ENCODE measurements around the gene WASF1. TPM values are rescaled to one million over a fixed set of nuclear protein-coding genes. Genes with fewer than 3 reads are reported as not detected.

WASF1 gene
- total and polyA plus RNA-seq, 2 donors (not counting 3 experiments of a cell fraction or from before 2014, with no cell fraction given) = 20.9 to 27.5 TPM

- Histone ChIP-seq H2AFZ (ENCODE audit: low read depth, low read length) (no peak overlapping the region), H3K4me2 (ENCODE audit: insufficient read depth, low read length) (no peak overlapping the region), H3K4me3 (replicated peaks in 1 of 3; ENCODE audit: insufficient read depth in 1 of 3, low read depth in 1 of 3, low read length in 3 of 3) (no peak overlapping the region), H3K27me3 (ENCODE audit: control insufficient read depth in 2 of 2, insufficient read depth in 2 of 2, low read length in 2 of 2) (no peaks in the 10 kb centered on the region), H3K9me1 (replicated peaks; ENCODE audit: control insufficient read depth, extremely low read depth, insufficient read depth, low read length) (no peaks in the 10 kb centered on the region), H4K20me1 (replicated peaks; ENCODE audit: control insufficient read depth, extremely low read depth, insufficient read depth, low read length) (no peaks in the 10 kb centered on the region), H3K79me2 (ENCODE audit: control insufficient read depth, insufficient read depth, low read length) (no peaks in the 10 kb centered on the region), H3K27ac (ENCODE audit: insufficient read depth, low read depth, low read length) (no peak overlapping the region), H3K4me1 (ENCODE audit: control insufficient read depth, extremely low read depth, insufficient read depth, low read length) (no peaks in the 10 kb centered on the region), H3K9ac (replicated peaks; ENCODE audit: extremely low read depth, insufficient read depth, low read length) (no peak overlapping the region), H3K9me3 (replicated peaks; ENCODE audit: control insufficient read depth, insufficient read depth, low read length) (no peaks in the 10 kb centered on the region), H3K36me3 (ENCODE audit: control insufficient read depth in 2 of 2, extremely low read depth in 1 of 2, insufficient read depth in 2 of 2, low read length in 2 of 2) (peaks cover 12 to 19% of the 10 kb centered on the region in 2 experiments)
- ChIA-PET POLR2A (no interaction called here), CTCF (interaction anchor here (1.4 kb wide), 1 partner anchor 36 kb away, joined by 4 read pairs; no protein-coding TSS in a partner anchor)
- TF ChIP-seq FOS (IDR thresholded peaks at IDR 0.05; ENCODE audit: borderline replicate concordance, insufficient read depth, low read length) (no peak), CTCF (IDR thresholded peaks at IDR 0.05; ENCODE audit: extremely low read depth in 1 of 2, insufficient read depth in 1 of 2, low read depth in 1 of 2, low read length in 2 of 2) (no peak), POLR2A (IDR thresholded peaks at IDR 0.05; ENCODE audit: low read depth, low read length) (no peak), POLR2AphosphoS5 (IDR thresholded peaks at IDR 0.05; ENCODE audit: insufficient read depth, low read depth, low read length) (no peak), GATA2 (IDR thresholded peaks at IDR 0.05; ENCODE audit: insufficient read depth, insufficient read length, low read depth, low read length) (no peak), MYC (IDR thresholded peaks at IDR 0.05; ENCODE audit: low read depth, low read length) (no peak), JUN (IDR thresholded peaks at IDR 0.05; ENCODE audit: borderline replicate concordance, insufficient read depth, insufficient read length, low read depth) (no peak), EZH2 (IDR thresholded peaks at IDR 0.05; ENCODE audit: borderline replicate concordance, low read depth, low read length, severe bottlenecking) (no peak)
- TF ChIP-seq, protein P1, sequence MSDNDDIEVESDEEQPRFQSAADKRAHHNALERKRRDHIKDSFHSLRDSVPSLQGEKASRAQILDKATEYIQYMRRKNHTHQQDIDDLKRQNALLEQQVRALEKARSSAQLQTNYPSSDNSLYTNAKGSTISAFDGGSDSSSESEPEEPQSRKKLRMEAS (IDR thresholded peaks at IDR 0.05; ENCODE audit: insufficient read depth, insufficient read length) = no peak
- no TSS peak for BruUV-seq (replicated peaks)
- dilution Hi-C loops (cut with MboI; ENCODE audit: extremely low pct_ligation_motif_present, low sequenced_read_pairs) = no loop called here
- DNase-seq (ENCODE audit: low read depth, low spot score) (peak; percentile 70), FAIRE-seq (no peak)
- intact Hi-C loops (cut with micrococcal nuclease) = no loop called here
These were observed 34.9 kb upstream of the WASF1 start for GRCh38 chr6:110214338-110214737.
